A673 (cell line): ENCODE results near the gene AQP7. TPM values are rescaled to one million over a fixed set of nuclear protein-coding genes. Genes with fewer than 3 reads are reported as not detected.
"Not testable (repeated sequence)": the region's sequence is repeated elsewhere in the genome, so short reads cannot be mapped to it uniquely, and the experiment has no call there.

Experiments used
- BruUV-seq: library from RNA; stranded (reverse); fragments of 400-500 nt; replicated peaks from 2 replicates; lab custom pipeline; 2021; lab: Mats Ljungman, UMichigan
- CTCF ChIA-PET: fragments of 300-600 bp; sonication (Branson Sonifier 250); formaldehyde crosslinking; loops from one replicate; lab custom pipeline; 2022; ENCODE audit warnings: antibody characterized with exemption; lab: Charles Lee
- POLR2A ChIA-PET: fragments of 300-600 bp; sonication (Branson Sonifier 250); formaldehyde crosslinking; loops from one replicate; lab custom pipeline; 2022; ENCODE audit warnings: antibody characterized with exemption; ENCODE audit not compliant: low non-redundant PET; lab: Charles Lee
- DNase-seq: peaks from one replicate; pipeline ENCODE4 v3.0.0-alpha.2; 2015; ENCODE audit warnings: low spot score
- H3K27ac ChIP-seq: fragments of 200-600 bp; sonication (generic); 2 replicates; pipeline ENCODE4 v1.5.1; 2016; ENCODE audit warnings: mixed run types, low read depth, mild to moderate bottlenecking, mixed read lengths, antibody characterized with exemption, low read length; ENCODE audit not compliant: poor library complexity, severe bottlenecking
- H3K27me3 ChIP-seq: fragments of 200-600 bp; sonication (generic); replicated peaks from 2 replicates; pipeline ENCODE4 v1.6.1; 2017; ENCODE audit warnings: mixed run types, low read depth, mild to moderate bottlenecking, mixed read lengths, antibody characterized with exemption, low read length; ENCODE audit not compliant: insufficient read depth, poor library complexity
- H3K36me3 ChIP-seq: fragments of 200-600 bp; sonication (generic); 2 replicates; pipeline ENCODE4 v1.6.1; 2016; ENCODE audit warnings: mixed run types, mild to moderate bottlenecking, mixed read lengths, antibody characterized with exemption, low read length; ENCODE audit not compliant: insufficient read depth, poor library complexity, severe bottlenecking
- H3K4me1 ChIP-seq: fragments of 200-600 bp; sonication (generic); 2 replicates; pipeline ENCODE4 v1.6.1; 2017; ENCODE audit warnings: mixed run types, mild to moderate bottlenecking, mixed read lengths, antibody characterized with exemption, low read length; ENCODE audit not compliant: insufficient read depth, poor library complexity, severe bottlenecking
- H3K4me3 ChIP-seq: fragments of 200-600 bp; sonication (generic); 2 replicates; pipeline ENCODE4 v1.5.1; 2016; ENCODE audit warnings: low read depth, mixed run types, mild to moderate bottlenecking, mixed read lengths, low read length; ENCODE audit not compliant: poor library complexity, severe bottlenecking
- H3K9me3 ChIP-seq: fragments of 200-600 bp; sonication (generic); 2 replicates; pipeline ENCODE4 v1.6.1; 2016; ENCODE audit warnings: mixed run types, low read depth, mild to moderate bottlenecking, mixed read lengths, antibody characterized with exemption, low read length; ENCODE audit not compliant: poor library complexity, severe bottlenecking
- EZH2 ChIP-seq: fragments of 200-600 bp; sonication (generic); IDR thresholded peaks from 2 replicates; pipeline ENCODE4 v1.6.1; 2017; ENCODE audit warnings: borderline replicate concordance, low read depth, mild to moderate bottlenecking, mixed read lengths, antibody characterized with exemption, low read length; ENCODE audit not compliant: poor library complexity, severe bottlenecking
- intact Hi-C: fragments of 100-400 bp; cut with micrococcal nuclease; formaldehyde crosslinking; loops from one replicate; pipeline ENCODE4 v1.10.0; 2022; ENCODE audit not compliant: unreplicated experiment
- total RNA-seq: library from RNA; stranded (reverse); gene quantifications from 2 replicates; pipeline ENCODE4 v1.2.3, GENCODE V29; 2021
- TF ChIP-seq, protein P1 (sequence below): fragments of 300-800, 200-600 bp; sonication (generic); conservative IDR thresholded peaks from 2 replicates; pipeline ENCODE4 v1.5.1; 2017; ENCODE audit warnings: low read depth, mild to moderate bottlenecking, antibody characterized with exemption, low read length, moderate library complexity, mixed read lengths

AQP7 gene
- total RNA-seq, 1 experiment from 2014 or later, result not detected

DNA sequence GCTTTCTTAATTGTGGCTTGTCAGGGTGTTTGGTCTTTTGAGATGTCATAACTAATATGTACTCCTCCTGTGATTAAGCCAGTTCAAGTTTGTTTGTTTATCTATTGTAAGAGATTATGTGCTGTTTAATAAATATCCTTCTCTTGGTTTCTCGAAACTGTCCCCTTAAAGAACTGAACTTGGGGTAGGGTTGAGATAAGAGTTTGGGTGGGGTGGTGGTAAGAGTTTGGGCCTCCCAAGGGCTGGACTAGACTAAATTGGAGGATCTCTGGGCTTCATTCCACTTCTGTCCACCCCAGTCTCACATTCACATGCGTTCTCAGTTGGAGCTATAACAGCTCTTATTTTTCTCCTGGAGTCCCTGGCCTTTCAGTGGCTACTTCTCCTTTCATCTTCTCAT, 38.2 kb downstream of the AQP7 start:
- ChIA-PET POLR2A (no interaction called here), CTCF (no interaction called here)
- Histone ChIP-seq H3K9me3 (no peaks in the 10 kb centered on the region), H3K27me3 (no peaks in the 10 kb centered on the region), H3K4me1 (no peaks in the 10 kb centered on the region), H3K36me3 (peaks cover 15% of the 10 kb centered on the region), H3K4me3 (no peak overlapping the region), H3K27ac (no peak overlapping the region)
- no peak for DNase-seq
- intact Hi-C loops, result no loop called here
- no TSS peak for BruUV-seq
- no peak for TF ChIP-seq EZH2
- TF ChIP-seq, protein P1, sequence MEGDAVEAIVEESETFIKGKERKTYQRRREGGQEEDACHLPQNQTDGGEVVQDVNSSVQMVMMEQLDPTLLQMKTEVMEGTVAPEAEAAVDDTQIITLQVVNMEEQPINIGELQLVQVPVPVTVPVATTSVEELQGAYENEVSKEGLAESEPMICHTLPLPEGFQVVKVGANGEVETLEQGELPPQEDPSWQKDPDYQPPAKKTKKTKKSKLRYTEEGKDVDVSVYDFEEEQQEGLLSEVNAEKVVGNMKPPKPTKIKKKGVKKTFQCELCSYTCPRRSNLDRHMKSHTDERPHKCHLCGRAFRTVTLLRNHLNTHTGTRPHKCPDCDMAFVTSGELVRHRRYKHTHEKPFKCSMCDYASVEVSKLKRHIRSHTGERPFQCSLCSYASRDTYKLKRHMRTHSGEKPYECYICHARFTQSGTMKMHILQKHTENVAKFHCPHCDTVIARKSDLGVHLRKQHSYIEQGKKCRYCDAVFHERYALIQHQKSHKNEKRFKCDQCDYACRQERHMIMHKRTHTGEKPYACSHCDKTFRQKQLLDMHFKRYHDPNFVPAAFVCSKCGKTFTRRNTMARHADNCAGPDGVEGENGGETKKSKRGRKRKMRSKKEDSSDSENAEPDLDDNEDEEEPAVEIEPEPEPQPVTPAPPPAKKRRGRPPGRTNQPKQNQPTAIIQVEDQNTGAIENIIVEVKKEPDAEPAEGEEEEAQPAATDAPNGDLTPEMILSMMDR, result no peak

DNA sequence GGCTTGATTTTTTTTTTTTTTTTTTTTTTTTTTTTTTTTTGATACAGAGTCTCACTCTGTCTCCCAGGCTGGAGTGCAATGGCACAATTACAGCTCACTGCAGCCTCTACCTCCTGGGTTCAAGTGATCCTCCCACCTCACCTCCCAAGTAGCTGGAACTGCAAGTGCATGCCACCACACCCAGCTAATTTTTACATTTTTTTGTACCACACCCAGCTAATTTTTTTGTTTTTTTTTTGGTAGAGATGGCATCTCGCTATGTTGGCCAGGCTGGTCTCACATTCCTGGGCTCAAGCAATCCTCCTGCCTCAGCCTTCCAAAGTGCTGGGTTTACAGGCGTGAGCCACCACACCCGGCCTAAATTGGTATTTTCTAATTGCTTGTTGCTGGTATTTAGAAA, 43.7 kb downstream of the AQP7 start:
- H3K4me3 ChIP-seq, CTCF ChIA-PET, H3K9me3 ChIP-seq, DNase-seq, H3K4me1 ChIP-seq, H3K27ac ChIP-seq, intact Hi-C loops, BruUV-seq, H3K27me3 ChIP-seq, H3K36me3 ChIP-seq: not testable (repeated sequence)
- POLR2A ChIA-PET, result interaction anchor here (0.7 kb wide), 1 partner anchor 73 kb away, joined by 4 read pairs; no protein-coding TSS in a partner anchor

DNA sequence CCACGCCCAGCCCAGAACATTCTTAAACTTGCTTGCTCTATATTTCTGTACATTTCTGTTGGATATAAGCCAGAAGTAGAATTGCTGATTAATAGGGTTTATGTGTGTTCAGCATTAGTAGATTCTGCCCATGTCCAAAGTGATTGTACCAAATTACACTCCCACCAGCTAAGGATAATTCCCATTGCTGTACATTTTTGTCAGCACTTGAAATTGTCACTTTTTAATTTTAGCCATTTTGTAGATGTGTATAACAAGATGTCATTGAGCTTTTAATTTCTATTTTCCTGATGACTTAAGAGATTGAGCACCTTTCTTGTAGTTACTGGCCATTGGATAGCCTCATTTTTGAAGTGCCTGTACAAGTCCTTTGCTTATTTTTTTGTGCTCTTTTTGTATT, 46.4 kb downstream of the AQP7 start:
- Histone ChIP-seq H3K36me3 (peaks cover 4% of the 10 kb centered on the region), H3K4me1 (no peaks in the 10 kb centered on the region), H3K4me3 (no peak overlapping the region), H3K27me3 (no peaks in the 10 kb centered on the region), H3K9me3 (no peaks in the 10 kb centered on the region), H3K27ac (no peak overlapping the region)
- POLR2A ChIA-PET, result no interaction called here
- CTCF ChIA-PET, result no interaction called here
- no peak for DNase-seq
- intact Hi-C loops, result no loop called here
- BruUV-seq, result no TSS peak
- TF ChIP-seq, protein P1, result no peak
- no peak for TF ChIP-seq EZH2

- TF ChIP-seq, protein P1, result no peak
- TF ChIP-seq EZH2, result no peak
- Histone ChIP-seq H3K9me3 (no peaks in the 10 kb centered on the region), H3K4me3 (no peak overlapping the region), H3K27me3 (no peaks in the 10 kb centered on the region), H3K4me1 (no peaks in the 10 kb centered on the region), H3K36me3 (peaks cover 4% of the 10 kb centered on the region), H3K27ac (no peak overlapping the region)
- CTCF ChIA-PET, result no interaction called here
- DNase-seq, result no peak
- no TSS peak for BruUV-seq
- POLR2A ChIA-PET, result no interaction called here
- intact Hi-C loops, result no loop called here
These were observed 47.6 kb downstream of the AQP7 start for GRCh38 chr9:33354651-33355211.
